Measurements from ENCODE around the gene ARHGEF16. TPM values are rescaled to one million over a fixed set of nuclear protein-coding genes. Genes with fewer than 3 reads are reported as not detected.

The ARHGEF16 gene
- total and polyA plus RNA-seq, 8 donors = 14.6 to 149 (median 39.2) TPM

DNA sequence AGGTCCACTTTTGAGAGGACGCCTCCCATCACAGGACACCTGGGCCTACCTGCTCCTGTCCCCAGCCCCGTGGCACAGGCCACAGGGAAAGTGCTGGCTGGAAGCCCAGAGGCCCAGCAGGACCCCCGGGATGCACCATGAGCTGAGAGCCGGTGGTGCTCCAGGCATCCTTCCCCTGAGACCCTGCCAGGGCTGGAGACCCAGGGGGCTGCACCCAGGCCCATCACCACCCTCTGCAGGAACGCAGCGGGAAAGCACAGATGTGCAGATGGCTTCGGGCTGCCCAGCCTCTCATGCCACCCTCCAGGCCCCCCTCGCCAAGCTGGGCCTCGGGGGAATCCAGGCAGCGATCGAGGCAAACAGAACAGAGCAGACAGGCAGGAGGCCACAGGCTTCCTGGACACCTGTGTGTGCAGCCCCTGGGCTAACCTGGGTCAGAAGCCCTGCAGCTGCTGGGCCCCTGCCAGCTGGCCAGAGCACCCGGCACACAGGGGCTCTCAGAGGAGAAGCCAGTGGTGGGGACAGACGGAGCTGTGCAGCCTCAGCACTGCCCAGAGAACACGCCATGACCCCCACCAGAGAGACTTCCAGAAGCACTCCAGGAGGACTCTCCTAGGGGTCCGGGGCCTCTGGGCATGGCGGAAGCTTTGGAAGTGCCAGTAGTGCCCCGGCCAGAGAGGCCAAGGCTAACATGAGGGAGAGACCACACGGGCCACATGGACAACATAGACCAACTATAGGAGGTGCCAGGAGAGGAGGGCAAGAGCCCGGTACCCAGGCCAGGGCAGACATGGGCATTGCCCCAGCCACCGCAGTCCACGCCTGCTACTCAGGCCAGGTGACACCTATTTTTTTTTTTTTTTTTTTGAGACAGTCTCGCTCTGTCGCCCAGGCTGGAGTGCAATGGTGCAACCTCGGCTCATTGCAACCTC lies 71.4 kb downstream of the ARHGEF16 start:
- Histone ChIP-seq H3K36me3 (no peaks in the 10 kb centered on the region), H3K9me3 (no peaks in the 10 kb centered on the region), H3K27ac (no peak overlapping the region), H3K4me1 (peaks cover 21 to 31% (median 21%) of the 10 kb centered on the region in 4 donors), H3K27me3 (peaks cover 0 to 9% (median 0%) of the 10 kb centered on the region in 3 donors), H3K4me3 (no peak overlapping the region)
- TF ChIP-seq, protein P1, sequence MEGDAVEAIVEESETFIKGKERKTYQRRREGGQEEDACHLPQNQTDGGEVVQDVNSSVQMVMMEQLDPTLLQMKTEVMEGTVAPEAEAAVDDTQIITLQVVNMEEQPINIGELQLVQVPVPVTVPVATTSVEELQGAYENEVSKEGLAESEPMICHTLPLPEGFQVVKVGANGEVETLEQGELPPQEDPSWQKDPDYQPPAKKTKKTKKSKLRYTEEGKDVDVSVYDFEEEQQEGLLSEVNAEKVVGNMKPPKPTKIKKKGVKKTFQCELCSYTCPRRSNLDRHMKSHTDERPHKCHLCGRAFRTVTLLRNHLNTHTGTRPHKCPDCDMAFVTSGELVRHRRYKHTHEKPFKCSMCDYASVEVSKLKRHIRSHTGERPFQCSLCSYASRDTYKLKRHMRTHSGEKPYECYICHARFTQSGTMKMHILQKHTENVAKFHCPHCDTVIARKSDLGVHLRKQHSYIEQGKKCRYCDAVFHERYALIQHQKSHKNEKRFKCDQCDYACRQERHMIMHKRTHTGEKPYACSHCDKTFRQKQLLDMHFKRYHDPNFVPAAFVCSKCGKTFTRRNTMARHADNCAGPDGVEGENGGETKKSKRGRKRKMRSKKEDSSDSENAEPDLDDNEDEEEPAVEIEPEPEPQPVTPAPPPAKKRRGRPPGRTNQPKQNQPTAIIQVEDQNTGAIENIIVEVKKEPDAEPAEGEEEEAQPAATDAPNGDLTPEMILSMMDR (IDR thresholded peaks at IDR 0.05) = no peak
- TF ChIP-seq POLR2A (IDR thresholded peaks at IDR 0.05) = no peak
- TF ChIP-seq EP300 (IDR thresholded peaks at IDR 0.05) = no peak
- no peak for TF ChIP-seq POLR2AphosphoS5 (IDR thresholded peaks at IDR 0.05)
- WGBS, 5 donors = 77 to 89% (median 81%) methylated on average over 12 to 24 of the region's 24 CpGs
- intact Hi-C loops (cut with DNase I; ENCODE audit: low total_unique reads) = no loop called here
- no peak for DNase-seq

- Histone ChIP-seq H3K27ac (no peak overlapping the region), H3K36me3 (no peaks in the 10 kb centered on the region), H3K4me3 (no peak overlapping the region), H3K4me1 (peaks cover 24 to 34% (median 32%) of the 10 kb centered on the region in 4 donors), H3K9me3 (no peaks in the 10 kb centered on the region), H3K27me3 (peaks cover 0 to 21% (median 0%) of the 10 kb centered on the region in 3 donors)
- TF ChIP-seq, protein P1 (IDR thresholded peaks at IDR 0.05) = no peak
- no peak for TF ChIP-seq POLR2A (IDR thresholded peaks at IDR 0.05)
- no peak for TF ChIP-seq POLR2AphosphoS5 (IDR thresholded peaks at IDR 0.05)
- no peak for TF ChIP-seq EP300 (IDR thresholded peaks at IDR 0.05)
- DNase-seq = no peak
- 83 to 93% (median 90%) methylated on average over 12 of the region's 12 CpGs for WGBS, 5 donors
- intact Hi-C loops (cut with DNase I; ENCODE audit: low total_unique reads) = no loop called here
These were observed 73.3 kb downstream of the ARHGEF16 start for GRCh38 chr1:3527774-3528173.

DNA sequence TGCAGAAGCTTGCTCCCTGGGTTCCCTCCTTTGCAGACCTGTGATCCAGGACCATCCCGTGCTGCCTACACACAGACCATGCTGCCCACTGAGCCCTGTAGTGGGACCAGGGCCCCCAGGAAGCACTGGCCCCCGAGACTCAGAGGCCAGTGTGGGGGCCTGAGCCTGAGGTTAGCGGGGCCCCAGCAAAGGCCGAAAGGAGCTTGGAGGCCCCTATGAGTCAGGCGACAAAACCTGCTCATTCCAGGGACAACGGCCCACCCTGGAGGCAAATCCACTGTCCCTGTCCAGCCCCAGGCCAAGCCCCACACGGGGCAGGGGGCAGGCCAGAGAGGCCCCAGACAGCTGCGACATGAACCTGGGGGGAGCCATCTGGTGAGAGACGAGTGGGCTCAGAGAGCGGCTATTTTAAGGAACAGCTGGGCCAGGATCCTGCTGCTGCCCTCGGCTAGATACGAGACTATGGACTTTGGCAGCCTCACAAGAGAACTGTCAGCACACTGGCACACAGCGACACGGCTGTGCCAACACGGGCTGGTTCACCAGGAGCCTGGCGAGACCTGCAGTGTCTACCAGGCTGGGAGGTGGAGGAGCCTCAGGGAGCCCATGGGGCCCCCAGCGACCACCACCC lies 74.7 kb downstream of the ARHGEF16 start:
- intact Hi-C loops (cut with DNase I; ENCODE audit: low total_unique reads) = no loop called here
- peak overlapping the region in 4 of 5 donors; percentile 1 to 86 (median 85) for H3K27ac ChIP-seq
- peaks cover 0 to 21% (median 0%) of the 10 kb centered on the region in 3 donors for H3K27me3 ChIP-seq
- peaks cover 24 to 34% (median 32%) of the 10 kb centered on the region in 4 donors for H3K4me1 ChIP-seq
- TF ChIP-seq, protein P1 (IDR thresholded peaks at IDR 0.05) = no peak
- peak in 2 of 3 donors; percentile 31 to 52 for TF ChIP-seq POLR2AphosphoS5 (IDR thresholded peaks at IDR 0.05)
- 35 to 55% (median 39%) methylated on average over 10 to 17 of the region's 17 CpGs for WGBS, 5 donors
- H3K9me3 ChIP-seq = no peaks in the 10 kb centered on the region
- DNase-seq = peak in 1 of 2 donors; percentile 89
- H3K36me3 ChIP-seq = no peaks in the 10 kb centered on the region
- peak overlapping the region; percentile 58 to 80 (median 70) for H3K4me3 ChIP-seq

DNA sequence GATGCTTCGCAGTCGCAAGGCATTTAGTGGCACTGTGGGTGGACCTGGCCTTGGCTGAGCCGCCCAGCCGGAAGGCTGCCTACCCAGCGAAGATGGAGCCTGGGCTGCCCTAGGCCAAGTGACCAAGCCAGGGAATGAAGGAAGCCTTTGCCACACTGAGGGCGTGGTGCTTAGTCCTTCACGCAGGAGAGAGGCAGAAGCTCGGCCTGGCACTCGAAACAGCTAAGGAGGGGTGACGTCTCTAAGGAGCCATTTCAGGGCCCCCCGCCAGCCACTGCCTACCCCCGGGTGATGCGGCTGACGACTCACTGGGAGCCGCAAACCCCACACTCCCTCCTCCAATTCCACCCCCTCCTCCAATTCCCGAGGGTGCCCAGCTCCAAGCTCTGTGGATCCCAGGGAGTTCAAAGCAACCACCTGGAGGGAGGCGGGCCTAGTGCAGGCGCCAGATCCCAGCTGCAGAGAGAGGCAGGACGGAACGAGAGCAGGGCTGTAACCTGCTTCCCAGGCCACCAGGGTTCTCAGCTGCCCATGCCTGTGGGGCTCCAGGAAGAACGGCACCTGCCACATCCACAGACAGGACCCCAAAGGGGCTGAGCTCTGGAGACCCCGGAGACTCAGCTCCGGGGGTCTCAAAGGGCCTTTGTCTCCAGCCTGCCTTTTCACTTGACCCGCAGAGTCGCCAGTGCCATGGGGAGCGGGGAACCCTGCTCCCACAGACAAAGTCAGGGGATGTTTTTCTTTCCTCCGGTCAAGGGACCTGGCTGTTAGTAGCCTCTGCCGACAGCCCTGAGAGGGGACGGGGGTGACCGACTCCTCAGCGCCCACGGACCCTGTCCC lies 75.8 kb downstream of the ARHGEF16 start:
- no peaks in the 10 kb centered on the region for H3K9me3 ChIP-seq
- peak overlapping the region; percentile 77 to 90 (median 85) for H3K27ac ChIP-seq
- WGBS, 5 donors = 17 to 48% (median 32%) methylated on average over 18 to 32 of the region's 32 CpGs
- H3K27me3 ChIP-seq = peaks cover 0 to 21% (median 0%) of the 10 kb centered on the region in 3 donors
- intact Hi-C loops (cut with DNase I; ENCODE audit: low total_unique reads) = no loop called here
- H3K4me3 ChIP-seq = peak overlapping the region; percentile 58 to 80 (median 70)
- no peaks in the 10 kb centered on the region for H3K36me3 ChIP-seq
- DNase-seq = peak; percentile 64 to 76
- TF ChIP-seq EP300 (IDR thresholded peaks at IDR 0.05) (no peak), POLR2A (IDR thresholded peaks at IDR 0.05) (no peak), POLR2AphosphoS5 (IDR thresholded peaks at IDR 0.05) (no peak)
- TF ChIP-seq, protein P1 (IDR thresholded peaks at IDR 0.05) = peak in 2 of 7 experiments; percentile 11 to 28
- peaks cover 24 to 34% (median 32%) of the 10 kb centered on the region in 4 donors for H3K4me1 ChIP-seq
